BLaER1 (cell line): ENCODE results near the gene ELMO3.
A peak's percentile ranks its signal among the peaks of the same experiment; 100 is the strongest.

Source experiments
- H3K27ac ChIP-seq: shearing (Covaris generic); formaldehyde crosslinking; 2 replicates; pipeline ENCODE4 v1.8.1; 2022
- H3K27me3 ChIP-seq: shearing (Covaris generic); formaldehyde crosslinking; 2 replicates; pipeline ENCODE4 v1.8.1; 2022
- H3K36me3 ChIP-seq: shearing (Covaris generic); formaldehyde crosslinking; 2 replicates; pipeline ENCODE4 v1.8.1; 2022
- H3K4me1 ChIP-seq: shearing (Covaris generic); formaldehyde crosslinking; 2 replicates; pipeline ENCODE4 v1.8.1; 2022
- H3K4me2 ChIP-seq: shearing (Covaris generic); formaldehyde crosslinking; 2 replicates; pipeline ENCODE4 v1.8.1; 2022
- H3K4me3 ChIP-seq: shearing (Covaris generic); formaldehyde crosslinking; 2 replicates; pipeline ENCODE4 v1.8.1; 2022
- H3K9ac ChIP-seq: shearing (Covaris generic); formaldehyde crosslinking; 2 replicates; pipeline ENCODE4 v1.8.1; 2022
- H3K9me3 ChIP-seq: shearing (Covaris generic); formaldehyde crosslinking; 2 replicates; pipeline ENCODE4 v1.8.1; 2022
- H4K20me1 ChIP-seq: shearing (Covaris generic); formaldehyde crosslinking; 2 replicates; pipeline ENCODE4 v1.8.1; 2022
- Cebpa-rat ChIP-seq: shearing (Covaris generic); IDR thresholded peaks from 2 replicates; pipeline ENCODE4 v1.8.1; 2022

The ELMO3 gene

GRCh38 chr16:67250045-67250327, 51.1 kb downstream of the ELMO3 start:
- Histone ChIP-seq H3K4me3 (no peak overlapping the region), H3K27me3 (peaks cover 28% of the 10 kb centered on the region), H3K4me2 (peak overlapping the region; percentile 100), H3K4me1 (peaks cover 55% of the 10 kb centered on the region), H3K36me3 (no peaks in the 10 kb centered on the region), H3K9ac (no peak overlapping the region), H4K20me1 (peaks cover 15% of the 10 kb centered on the region), H3K27ac (no peak overlapping the region), H3K9me3 (no peaks in the 10 kb centered on the region)
- no peak for TF ChIP-seq Cebpa-rat

- Histone ChIP-seq H3K27ac (no peak overlapping the region), H4K20me1 (no peaks in the 10 kb centered on the region; the same call in 1 of the 2 replicates), H3K36me3 (no peaks in the 10 kb centered on the region), H3K4me3 (no peak overlapping the region), H3K4me1 (peaks cover 39% of the 10 kb centered on the region), H3K27me3 (peaks cover 28% of the 10 kb centered on the region), H3K4me2 (no peak overlapping the region), H3K9ac (no peak overlapping the region), H3K9me3 (no peaks in the 10 kb centered on the region)
- TF ChIP-seq Cebpa-rat = no peak
Observed at GRCh38 chr16:67252609-67253497, 53.9 kb downstream of the ELMO3 start.
